ENCODE results near the gene NXNL2.

NXNL2 gene

GRCh38 chr9:88534456-88535225 is at the start of gene NXNL2:
TSS of gene NXNL2 (plus strand) at chr9:88535178. CDS start at chr9:88535435, 257 bp downstream.
- no peak for DNase-seq

GRCh38 chr9:88488166-88488565 is 46.8 kb upstream of the NXNL2 start:
- no peak for DNase-seq

DNA sequence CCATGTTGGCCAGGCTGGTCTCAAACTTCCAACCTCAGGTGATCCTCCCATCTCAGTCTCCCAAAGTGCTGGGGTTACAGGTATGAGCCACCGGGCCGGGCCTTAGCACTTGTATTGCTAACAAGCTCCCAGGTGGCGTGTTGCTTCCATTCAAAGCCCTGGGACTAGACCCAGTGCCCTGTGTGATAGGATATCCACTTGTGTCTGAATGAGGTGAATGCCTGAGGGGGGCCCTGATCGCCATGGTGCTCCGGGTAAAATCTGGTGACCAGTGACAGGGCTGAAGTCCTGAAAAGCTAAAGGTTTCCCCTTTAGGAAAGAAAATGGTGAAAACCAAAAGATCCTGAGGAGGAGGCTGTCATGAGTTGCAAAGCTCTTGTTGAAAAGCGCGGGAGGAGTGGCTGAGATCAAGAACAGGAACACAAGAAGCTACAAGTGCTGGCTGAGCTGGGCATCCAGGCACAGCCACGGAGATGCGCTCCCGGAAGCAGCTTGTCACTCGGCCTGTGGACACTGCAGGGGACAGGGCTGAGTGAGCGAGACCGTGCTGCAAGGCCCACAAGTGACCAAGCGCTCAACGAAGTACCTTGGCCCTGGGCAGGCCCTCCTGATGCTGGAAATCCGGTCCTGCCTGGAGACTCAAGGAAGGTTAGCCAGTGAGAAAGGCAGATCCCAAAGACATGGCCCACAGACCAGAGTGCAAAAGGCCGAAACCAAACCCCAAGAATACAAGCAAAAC is 39.8 kb upstream of the NXNL2 start:
- no peak for DNase-seq

GRCh38 chr9:88497224-88497623 is 37.8 kb upstream of the NXNL2 start:
- no peak for DNase-seq

GRCh38 chr9:88498880-88499279 is 36.1 kb upstream of the NXNL2 start:
- DNase-seq = no peak

DNA sequence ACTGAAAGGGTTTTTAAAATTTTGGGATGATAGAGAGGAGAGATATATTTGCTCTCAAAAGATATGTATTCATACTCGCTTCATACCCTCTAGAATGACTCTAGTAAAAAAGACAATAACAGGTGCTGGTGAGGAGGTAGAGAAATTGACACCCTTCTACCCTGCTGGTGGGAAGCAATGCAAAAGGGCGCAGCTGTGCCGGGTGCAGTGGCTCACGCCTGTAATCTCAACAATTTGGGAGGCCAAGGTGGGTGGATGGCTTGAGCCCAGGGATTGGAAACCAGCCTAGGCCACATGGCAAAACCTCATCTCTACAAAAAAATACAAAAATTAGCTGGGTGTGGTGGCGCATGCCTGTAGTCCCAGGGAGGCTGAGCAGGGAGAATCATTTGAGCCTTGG is 33.9 kb upstream of the NXNL2 start:
- DNase-seq = no peak

DNA sequence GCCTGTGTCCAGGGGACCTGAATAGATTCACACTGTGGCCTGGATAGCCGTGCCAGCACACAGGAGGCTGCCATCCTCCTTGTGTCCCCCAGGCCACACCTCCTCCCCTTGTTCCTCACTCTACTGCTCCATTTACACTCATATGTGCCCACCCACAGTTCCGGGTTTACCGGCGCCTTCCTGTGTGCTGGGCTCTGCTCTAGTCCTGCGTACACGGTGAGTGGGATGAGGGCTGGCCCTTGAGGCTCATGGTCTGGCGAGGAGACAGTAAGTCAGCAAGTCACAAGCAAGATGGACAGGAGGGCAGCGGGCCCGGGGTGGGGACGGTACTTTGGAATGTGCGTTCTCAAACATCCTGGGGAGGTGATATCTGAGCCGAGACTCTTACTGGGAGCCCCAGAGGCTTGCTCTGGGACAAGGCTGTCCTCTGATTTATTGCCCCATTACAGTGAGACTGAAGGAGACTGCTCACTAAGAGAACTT is 32.4 kb upstream of the NXNL2 start:
- DNase-seq = no peak

DNA sequence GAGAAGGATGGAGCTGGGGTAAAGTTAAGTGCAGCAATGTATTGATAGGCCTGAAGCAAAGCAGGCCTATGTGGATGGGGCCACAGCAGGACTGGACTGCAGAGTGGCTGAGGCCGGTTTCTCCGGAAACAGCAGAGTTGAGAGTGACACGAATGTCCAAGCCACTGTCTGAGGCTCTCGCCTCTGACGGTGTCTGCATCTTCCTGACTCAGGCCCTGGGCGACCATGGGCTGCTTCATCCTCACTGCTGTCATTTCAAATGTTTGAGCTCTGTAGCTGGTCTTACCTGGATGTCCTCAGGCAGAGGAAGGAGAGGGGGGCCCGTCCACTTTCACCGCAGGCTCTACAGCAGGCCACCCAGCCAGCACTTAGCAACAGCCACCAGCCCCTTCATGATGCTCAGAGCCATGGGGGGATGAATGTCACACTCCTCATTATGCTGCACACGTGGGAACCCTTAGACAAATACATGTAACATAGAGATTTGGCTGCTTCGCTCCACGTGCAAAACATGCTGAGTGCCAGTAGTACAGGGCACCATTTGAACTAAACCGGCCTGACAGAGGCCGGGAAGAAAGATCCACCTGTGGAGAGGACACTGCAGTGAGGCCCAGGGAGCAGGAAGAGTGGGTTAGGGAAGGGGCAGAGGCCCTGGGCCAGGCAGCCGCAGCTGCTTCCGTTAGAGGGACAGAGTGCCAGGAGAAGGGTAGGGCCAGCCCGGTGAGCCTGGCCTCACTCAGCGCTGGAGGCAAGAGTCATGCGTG is 31.7 kb upstream of the NXNL2 start:
- DNase-seq = no peak

DNA sequence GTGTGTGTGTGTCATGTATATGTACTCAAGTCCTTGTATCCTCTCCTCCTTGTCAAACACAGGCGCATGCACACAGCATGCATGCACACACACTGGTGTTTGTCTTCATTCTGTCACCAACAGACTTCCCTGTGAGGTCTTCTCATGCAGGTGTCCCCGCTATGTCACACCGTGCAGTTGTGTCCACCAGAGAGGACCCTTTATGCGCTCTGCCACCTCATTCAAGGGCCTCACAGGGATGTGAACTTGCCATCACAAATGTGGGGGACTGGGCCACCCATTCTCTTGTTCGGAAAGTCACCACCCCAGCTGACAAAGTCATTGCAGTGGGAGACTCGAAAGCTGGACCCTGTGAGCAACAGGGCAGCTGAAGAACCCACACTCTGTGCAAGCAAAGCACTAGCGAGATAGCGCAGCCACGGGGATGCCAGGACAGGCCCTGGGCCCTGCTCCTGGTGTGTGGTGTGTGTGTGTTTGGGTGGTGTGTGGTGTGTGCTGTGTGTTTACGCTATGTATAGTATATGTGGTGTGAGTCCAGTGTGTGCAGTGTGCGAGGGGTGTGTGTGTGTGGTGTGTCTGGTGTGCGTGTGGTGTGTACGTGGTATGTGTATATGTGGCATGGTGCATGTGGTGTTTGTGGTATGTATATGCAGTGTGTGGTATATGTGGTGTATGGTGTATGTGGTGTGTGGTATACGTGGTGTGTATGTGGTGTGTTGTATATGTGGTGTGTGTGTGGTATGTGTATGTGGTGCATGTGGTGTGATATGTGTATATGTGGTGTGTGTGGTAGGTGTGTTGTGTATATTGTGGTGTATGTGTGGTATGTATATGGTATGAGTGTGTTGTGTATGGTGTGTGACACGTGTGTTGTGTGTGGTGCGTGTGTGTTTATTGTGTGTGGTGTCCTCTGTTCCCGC is 30.9 kb upstream of the NXNL2 start:
- DNase-seq = no peak

- no peak for DNase-seq
Observed at GRCh38 chr9:88508326-88508725, 26.7 kb upstream of the NXNL2 start.

DNA sequence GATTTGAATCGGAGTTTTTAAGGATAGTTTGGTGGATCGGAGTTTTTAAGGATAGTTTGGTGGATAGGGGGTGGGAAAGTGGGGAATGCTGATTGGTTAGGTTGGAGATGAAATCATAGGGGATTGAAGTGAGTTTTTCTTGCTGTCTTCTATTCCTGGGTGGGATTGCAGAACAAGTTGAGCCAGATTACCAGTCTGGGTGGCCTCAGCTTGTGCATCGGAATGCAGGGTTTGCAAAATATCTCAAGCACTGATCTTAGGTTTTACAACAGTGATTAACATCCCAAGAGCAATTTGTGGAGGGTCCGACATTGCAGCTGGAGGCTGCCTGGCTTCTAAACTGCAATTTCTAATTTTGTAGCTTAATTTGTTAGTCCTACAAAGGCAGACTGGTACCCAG is 23.1 kb upstream of the NXNL2 start:
- DNase-seq = no peak

- no peak for DNase-seq
Observed at GRCh38 chr9:88514247-88514646, 20.7 kb upstream of the NXNL2 start.

DNA sequence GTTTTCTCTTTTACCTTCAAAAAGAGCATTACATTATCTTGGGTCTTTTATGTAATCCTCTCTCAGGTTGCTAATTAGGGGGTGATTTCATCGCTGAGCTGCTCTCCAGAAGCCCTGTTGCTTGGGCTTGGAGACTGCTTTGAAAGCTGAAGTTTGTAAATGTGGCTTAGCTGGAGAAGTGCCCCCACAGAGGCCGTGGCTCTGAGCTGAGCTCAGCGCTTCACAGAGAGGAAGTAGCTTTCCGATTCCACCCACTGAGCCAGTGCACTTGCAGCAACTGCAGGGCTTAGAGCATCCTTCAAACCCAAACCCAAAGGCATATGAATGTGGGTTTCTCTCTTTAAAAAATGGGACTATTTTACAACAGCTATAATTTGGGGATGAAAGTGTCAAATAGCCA is 13.7 kb upstream of the NXNL2 start:
- no peak for DNase-seq

GRCh38 chr9:88522360-88522759 is 12.6 kb upstream of the NXNL2 start:
- DNase-seq = no peak

DNA sequence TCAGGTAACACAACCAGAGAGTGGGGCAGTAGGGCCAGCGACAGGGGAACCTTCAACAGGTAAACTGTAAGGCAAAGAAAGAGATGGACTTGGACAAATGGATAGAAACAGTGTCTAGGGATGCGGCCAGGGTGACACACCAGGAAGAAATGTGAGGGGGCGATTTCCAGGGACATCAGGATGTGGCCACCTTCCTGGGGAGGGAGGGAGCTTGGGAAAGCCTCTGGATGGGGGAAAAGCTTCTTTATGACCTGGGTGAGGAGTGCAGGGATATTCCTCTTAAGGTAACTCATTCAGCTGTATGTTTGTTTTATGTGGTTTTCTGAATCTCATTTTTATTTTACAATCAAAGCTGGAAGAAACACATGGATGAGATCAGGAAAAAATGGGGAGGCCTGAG is 11.9 kb upstream of the NXNL2 start:
- no peak for DNase-seq

- no peak for DNase-seq
Observed at GRCh38 chr9:88524911-88525310, 10.1 kb upstream of the NXNL2 start.

GRCh38 chr9:88527618-88528017 is 7.4 kb upstream of the NXNL2 start:
- DNase-seq = no peak

- DNase-seq = no peak
Observed at GRCh38 chr9:88528080-88528790, 6.7 kb upstream of the NXNL2 start.

- DNase-seq = no peak
Observed at GRCh38 chr9:88529496-88529895, 5.5 kb upstream of the NXNL2 start.

GRCh38 chr9:88530051-88530450 is 4.9 kb upstream of the NXNL2 start:
- no peak for DNase-seq

DNA sequence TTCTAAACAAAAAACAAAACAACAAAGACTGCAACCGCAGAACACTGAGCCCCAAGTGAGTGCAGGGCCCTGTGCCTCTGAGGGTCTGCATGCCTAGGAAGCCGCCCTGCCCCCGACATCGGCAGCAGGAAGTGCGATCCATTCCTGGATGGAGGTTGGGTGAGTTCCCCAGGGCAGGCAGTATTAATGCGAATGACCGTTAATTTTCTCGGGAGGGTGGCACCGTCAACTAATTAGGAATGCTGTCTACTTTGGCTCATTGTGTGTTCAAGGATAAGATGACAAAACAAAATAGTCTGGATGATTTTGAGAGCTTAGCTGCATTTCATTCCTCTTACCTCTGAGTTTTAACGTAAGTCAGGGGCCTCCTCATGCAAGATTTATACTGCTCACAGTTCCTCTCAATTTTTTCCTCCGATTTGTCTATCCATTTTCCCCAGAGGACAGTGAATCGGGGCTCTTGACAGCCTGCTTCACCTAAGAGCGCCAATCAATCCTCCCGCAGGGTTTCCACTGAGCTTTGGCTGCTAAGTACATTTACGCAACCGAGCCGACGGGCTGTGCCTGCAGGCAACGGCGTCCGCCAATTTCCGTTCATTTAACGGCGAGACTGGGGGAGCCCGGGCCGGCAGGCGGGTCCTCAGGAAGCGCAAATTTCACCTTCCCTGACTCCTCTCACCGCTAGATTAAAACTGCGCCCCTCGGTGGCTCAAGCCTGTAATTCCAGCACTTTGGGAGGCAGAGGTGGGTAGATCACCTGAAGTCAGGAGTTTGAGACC is 2.9 kb upstream of the NXNL2 start:
- DNase-seq = no peak
